A673 (cell line): Measurements from ENCODE around the gene CACNA2D2.

Experiments
- CTCF ChIP-seq: fragments of 300-800, 200-600 bp; sonication (generic); conservative IDR thresholded peaks from 2 replicates; pipeline ENCODE4 v1.5.1; 2017; ENCODE audit warnings: low read depth, mild to moderate bottlenecking, antibody characterized with exemption, low read length, moderate library complexity, mixed read lengths
- EZH2 ChIP-seq: fragments of 200-600 bp; sonication (generic); IDR thresholded peaks from 2 replicates; pipeline ENCODE4 v1.6.1; 2017; ENCODE audit warnings: borderline replicate concordance, low read depth, mild to moderate bottlenecking, mixed read lengths, antibody characterized with exemption, low read length; ENCODE audit not compliant: poor library complexity, severe bottlenecking

GRCh38 chr3:50450209-50450921 lies 53.1 kb downstream of the CACNA2D2 start:
- TF ChIP-seq EZH2 (no peak), CTCF (no peak)
